K562 (cell line): ENCODE results near the gene VPS11. TPM values are rescaled to one million over a fixed set of nuclear protein-coding genes. Genes with fewer than 3 reads are reported as not detected.

Experiments used
- DIDO1 ChIP-seq: fragments of 450-650 bp; IDR thresholded peaks from 2 replicates; pipeline ENCODE4 v1.6.1; 2016; ENCODE audit warnings: low read depth, missing biosample characterization, missing genetic modification characterization
- EHMT2 ChIP-seq: fragments of 450-650 bp; IDR thresholded peaks from 2 replicates; pipeline ENCODE4 v1.6.1; 2018; ENCODE audit warnings: antibody characterized with exemption
- GATA2 ChIP-seq: sonication (generic); formaldehyde crosslinking; IDR thresholded peaks from 2 replicates; pipeline ENCODE4 v1.4.0; 2020; ENCODE audit warnings: mild to moderate bottlenecking, missing genetic modification reagents
- GMEB1 ChIP-seq: fragments of 250-450 bp; sonication (Bioruptor Pico); IDR thresholded peaks from 2 replicates; pipeline ENCODE4 v1.4.0; 2020; ENCODE audit warnings: mild to moderate bottlenecking
- GTF3C2 ChIP-seq: IDR thresholded peaks from 3 replicates; pipeline ENCODE4 v1.6.1; 2011; ENCODE audit warnings: borderline replicate concordance, mild to moderate bottlenecking, moderate library complexity; ENCODE audit not compliant: insufficient read length; ENCODE audit errors: extremely low read depth
- HNRNPLL ChIP-seq: fragments of 200-400 bp; formaldehyde crosslinking; IDR thresholded peaks from 2 replicates; pipeline ENCODE4 v1.6.1; 2017; ENCODE audit warnings: low read length, low read depth, mild to moderate bottlenecking; ENCODE audit not compliant: poor library complexity, severe bottlenecking
- MYC ChIP-seq, 2 experiments: fragments of 250-450 bp in 1 of 2; sonication (Bioruptor Pico) in 1 of 2; IDR thresholded peaks; 2 replicates each; pipeline versions ENCODE4 v1.5.1 to v1.6.1; 2012 to 2021; ENCODE audit warnings: low read depth in 2 of 2, borderline replicate concordance in 1 of 2, improper control_type of control experiment in 1 of 2, low read length in 1 of 2, mild to moderate bottlenecking in 1 of 2, moderate library complexity in 1 of 2
- SMARCE1 ChIP-seq: fragments of 450-650 bp; IDR thresholded peaks from 2 replicates; pipeline ENCODE4 v1.7.1; 2016; ENCODE audit warnings: mild to moderate bottlenecking
- SNRNP70 ChIP-seq: fragments of 200-400 bp; formaldehyde crosslinking; optimal IDR thresholded peaks from 2 replicates; pipeline ENCODE3; 2017; ENCODE audit warnings: low read depth, low read length
- TCF3 ChIP-seq: sonication (generic); formaldehyde crosslinking; IDR thresholded peaks from 2 replicates; pipeline ENCODE4 v1.4.0; 2020; ENCODE audit warnings: mild to moderate bottlenecking, missing genetic modification reagents
- ZNF318 ChIP-seq, 2 experiments: fragments of 450-650 bp; IDR thresholded peaks; 2 replicates each; pipeline ENCODE4 v1.6.1; 2016; ENCODE audit warnings: mild to moderate bottlenecking in 2 of 2, borderline replicate concordance in 1 of 2, low read depth in 1 of 2, moderate library complexity in 1 of 2
- ZNF77 ChIP-seq: fragments of 250-450 bp; sonication (Bioruptor Pico); IDR thresholded peaks from 2 replicates; pipeline ENCODE4 v1.5.0; 2020
- polyA plus RNA-seq, 8 experiments: library from polyadenylated mRNA; depleted of rRNA in 4 of 8; stranded (reverse) in 5 of 8; unstranded in 3 of 8; fragments of >200 nt; fragmentation: Nextera tagmentation in 2 of 8; fragmentation: Illumina TruSeq in 1 of 8; extraction: Ambion mirVana in 2 of 8; extraction: Trizol in 1 of 8; gene quantifications; 2 replicates each; pipeline versions ENCODE4 v1.2.1 to v1.2.3, GENCODE V29; 2011 to 2014; ENCODE audit warnings: inconsistent platforms in 1 of 8, missing spikeins in 1 of 8
- total RNA-seq, 7 experiments: library from RNA; depleted of rRNA in 6 of 7; stranded (reverse); fragments of >200 nt in 6 of 7; fragmentation: Illumina TruSeq in 2 of 7; extraction: Trizol in 2 of 7; gene quantifications; 2 replicates each; pipeline versions ENCODE4 v1.2.1 to v1.2.3, GENCODE V29; 2011 to 2021; ENCODE audit warnings: low replicate concordance in 1 of 7

VPS11 gene
- total and polyA plus RNA-seq, 9 of the 15 experiments (the other 6 are each of a cell fraction or from before 2014, with no cell fraction given), result 14.1 to 35.5 (median 27.5) TPM

DNA sequence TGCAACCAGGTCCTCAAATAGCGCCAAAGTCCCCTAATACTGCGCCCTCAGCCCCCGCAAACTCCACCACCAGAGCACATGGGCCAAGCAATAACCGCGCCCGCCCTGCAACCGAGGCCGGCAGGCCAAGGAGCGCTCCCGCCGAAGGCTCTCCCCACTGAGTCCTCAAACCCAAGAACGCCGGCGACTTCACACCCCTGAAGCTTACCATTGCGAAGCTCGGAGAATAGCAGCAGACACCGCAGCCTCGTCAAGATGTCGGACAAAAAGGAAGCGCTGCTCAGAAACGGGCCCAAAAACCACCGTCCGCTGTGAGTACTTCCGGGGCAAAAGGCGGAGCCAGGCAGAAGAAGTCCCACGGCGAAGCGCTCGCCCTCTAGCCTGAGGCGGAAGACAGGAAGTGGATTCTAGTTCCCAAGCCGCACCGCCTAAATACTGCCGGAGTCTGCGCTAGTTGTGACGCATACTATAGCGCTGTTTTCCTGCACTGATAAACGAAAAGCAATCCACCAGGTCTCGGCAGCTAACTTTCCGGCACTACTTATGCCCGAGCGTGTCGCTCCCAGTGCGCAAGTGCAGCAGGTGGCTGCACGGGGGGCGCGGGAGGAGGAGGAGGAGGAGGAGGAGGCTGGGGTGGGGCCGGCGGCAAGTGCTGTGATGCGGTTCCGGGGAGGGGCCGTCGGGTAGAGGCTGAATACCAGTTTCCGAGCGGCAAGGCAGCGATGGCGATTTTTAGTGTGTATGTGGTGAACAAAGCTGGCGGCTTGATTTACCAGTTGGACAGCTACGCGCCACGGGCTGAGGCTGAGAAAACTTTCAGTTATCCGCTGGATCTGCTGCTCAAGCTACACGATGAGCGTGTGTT, 49.3 kb upstream of the VPS11 start, which contains the start of the genes RPS25 and TRAPPC4 (continued):
- TF ChIP-seq ZNF318 (IDR thresholded peaks at IDR 0.05; ENCODE audit: borderline replicate concordance in 1 of 2, low read depth in 1 of 2), result no peak
- TF ChIP-seq SNRNP70, result no peak
- TF ChIP-seq GMEB1 (CRISPR knock-in tag), result peak; percentile 9
- TF ChIP-seq EHMT2, result no peak
- peak; percentile 97 for TF ChIP-seq MYC (IDR thresholded peaks at IDR 0.05; ENCODE audit: low read depth, low read length)
- TF ChIP-seq MYC (CRISPR knock-in tag; IDR thresholded peaks at IDR 0.05; ENCODE audit: borderline replicate concordance, low read depth), result peak; percentile 97
- TF ChIP-seq GTF3C2, result no peak
- no peak for TF ChIP-seq TCF3 (CRISPR knock-in tag)
- TF ChIP-seq GATA2 (CRISPR knock-in tag), result no peak
- no peak for TF ChIP-seq ZNF77
- no peak for TF ChIP-seq SMARCE1
- peak; percentile 94 for TF ChIP-seq HNRNPLL
- peak; percentile 87 for TF ChIP-seq DIDO1
